Activated CD8-positive, alpha-beta memory T cell treated with anti-CD3 and anti-CD28 coated beads for 36 hours (primary cell): ENCODE data around the gene PRR30. TPM values are rescaled to one million over a fixed set of nuclear protein-coding genes. Genes with fewer than 3 reads are reported as not detected.

Experiments used
- CTCF ChIA-PET: fragments of 350-600 bp; sonication (Branson Sonifier 250); formaldehyde crosslinking; loops from one replicate; lab custom pipeline; 2021; ENCODE audit warnings: antibody characterized with exemption; lab: Charles Lee
- POLR2A ChIA-PET: fragments of 350-600 bp; sonication (Branson Sonifier 250); formaldehyde crosslinking; loops from one replicate; lab custom pipeline; 2021; ENCODE audit warnings: antibody characterized with exemption; lab: Charles Lee
- total RNA-seq, 2 experiments: library from RNA; stranded (reverse); gene quantifications; one replicate each; pipeline ENCODE4 v1.2.3, GENCODE V29; 2021

The PRR30 gene
- total RNA-seq, 2 experiments from 2014 or later = not detected

GRCh38 chr2:27160191-27160590 is 21.0 kb upstream of the PRR30 start:
- CTCF ChIA-PET = interaction anchor here (0.6 to 1.7 kb wide), 3 partner anchors 9 to 1251 kb away, joined by 3 read pairs; no protein-coding TSS in a partner anchor
- POLR2A ChIA-PET = interaction anchor here (0.6 kb wide), 1 partner anchor 51 kb away, joined by 4 read pairs; no protein-coding TSS in a partner anchor

- ChIA-PET POLR2A (interaction anchor here (0.5 kb wide), 1 partner anchor 62 kb away, joined by 3 read pairs; no protein-coding TSS in a partner anchor), CTCF (interaction anchor here (1.3 to 1.7 kb wide), 2 partner anchors 10 to 74 kb away, joined by 3 read pairs; no protein-coding TSS in a partner anchor)
Measured at GRCh38 chr2:27159271-27159670, 20.1 kb upstream of the PRR30 start.

- ChIA-PET CTCF (interaction anchor here (1.1 to 1.7 kb wide), 3 partner anchors 11 to 122 kb away, joined by 3 read pairs; no protein-coding TSS in a partner anchor), POLR2A (no interaction called here)
Measured at GRCh38 chr2:27158468-27158867, 19.3 kb upstream of the PRR30 start.

DNA sequence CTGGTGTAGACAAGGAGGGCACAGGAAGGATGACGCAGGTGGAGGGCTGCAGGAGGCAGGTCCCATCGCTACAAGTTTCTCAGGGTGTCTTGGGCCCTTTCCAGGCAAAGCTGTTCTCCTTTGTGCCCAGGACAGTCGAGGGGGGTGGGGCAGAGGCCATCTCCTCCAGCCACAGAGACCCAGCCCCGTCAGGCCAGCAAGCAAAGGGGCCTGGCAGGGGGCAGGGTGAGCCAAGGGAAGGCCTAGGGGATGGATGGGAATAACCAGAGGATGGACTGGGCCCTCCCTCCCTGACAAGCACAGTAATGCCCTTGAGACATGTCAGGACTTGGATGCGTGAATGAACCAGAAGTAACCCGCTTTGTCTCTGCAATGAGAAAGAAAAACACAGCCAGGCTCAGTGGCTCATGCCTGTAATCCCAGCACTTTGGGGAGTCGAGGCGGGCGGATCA is 15.9 kb upstream of the PRR30 start:
- CTCF ChIA-PET = interaction anchor here (1.0 kb wide), 1 partner anchor 10 kb away, joined by 5 read pairs; no protein-coding TSS in a partner anchor
- POLR2A ChIA-PET = no interaction called here

DNA sequence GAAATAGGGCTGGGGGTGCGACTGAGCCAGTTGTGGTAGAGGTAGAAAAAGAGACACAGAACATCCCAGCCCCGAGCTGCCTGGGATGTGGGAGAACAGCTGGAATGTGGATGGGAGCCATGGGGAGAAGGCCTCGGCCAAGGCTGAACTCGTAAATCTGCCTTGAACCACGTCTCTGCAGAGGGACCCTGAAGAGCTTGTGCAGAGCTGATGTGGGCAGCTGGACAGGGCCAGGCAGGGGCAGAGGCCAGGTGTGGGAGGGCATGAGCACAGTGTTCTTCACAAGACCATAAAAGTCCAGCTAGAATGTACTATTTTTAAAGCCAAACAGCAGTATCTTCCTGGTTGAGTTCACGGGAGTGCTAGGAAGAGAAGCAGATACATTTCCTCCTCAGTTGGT is 15.3 kb upstream of the PRR30 start:
- CTCF ChIA-PET = interaction anchor here (1.0 kb wide), 1 partner anchor 9 kb away, joined by 5 read pairs; no protein-coding TSS in a partner anchor

GRCh38 chr2:27152796-27153464 is 13.7 kb upstream of the PRR30 start:
- CTCF ChIA-PET = interaction anchor here (1.0 kb wide), 1 partner anchor 548 kb away, joined by 3 read pairs; no protein-coding TSS in a partner anchor
- POLR2A ChIA-PET = no interaction called here

More for the DNA sequence above, 15.3 kb upstream of the PRR30 start:
- POLR2A ChIA-PET = no interaction called here

DNA sequence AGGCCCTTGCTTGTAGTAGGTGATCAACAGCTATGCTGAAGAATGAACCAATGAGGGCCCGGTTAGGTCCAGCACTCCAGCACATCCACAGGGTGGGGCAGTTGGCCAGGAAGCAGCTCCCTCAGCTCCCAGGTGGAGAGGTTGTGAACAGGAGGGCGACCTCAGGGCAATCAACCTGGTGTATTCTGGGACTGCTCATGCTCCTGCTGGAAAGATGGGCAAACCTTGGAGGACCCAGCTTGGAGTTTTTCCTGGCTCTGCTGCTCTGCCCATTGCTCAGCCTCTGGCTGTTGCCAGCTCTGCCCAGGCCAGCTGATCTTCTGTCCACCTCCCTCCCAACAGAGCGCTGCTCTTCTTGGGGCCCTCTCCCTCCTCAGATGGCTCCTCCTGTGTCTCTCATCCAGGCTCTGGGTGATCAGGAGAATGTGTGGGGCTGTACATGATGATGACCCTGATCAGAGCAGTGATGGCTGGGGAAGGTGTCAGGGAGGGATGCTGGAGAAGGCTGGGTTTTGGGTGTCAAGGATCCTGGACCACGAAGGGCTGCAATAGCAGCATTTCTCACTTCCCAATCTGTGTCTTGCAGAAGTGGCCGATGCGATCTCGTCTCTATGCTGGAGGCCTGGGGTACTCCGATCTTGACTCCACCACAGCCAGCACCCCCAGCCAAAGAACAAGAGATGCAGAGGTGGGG is 13.0 kb upstream of the PRR30 start:
- CTCF ChIA-PET = interaction anchor here (1.0 to 1.5 kb wide), 2 partner anchors 19 to 547 kb away, joined by 3 to 5 read pairs; no protein-coding TSS in a partner anchor
- POLR2A ChIA-PET = no interaction called here

- CTCF ChIA-PET = interaction anchor here (1.3 kb wide), 1 partner anchor 24 kb away, joined by 3 read pairs; no protein-coding TSS in a partner anchor
- POLR2A ChIA-PET = no interaction called here
Measured at GRCh38 chr2:27150639-27151230, 11.5 kb upstream of the PRR30 start.

DNA sequence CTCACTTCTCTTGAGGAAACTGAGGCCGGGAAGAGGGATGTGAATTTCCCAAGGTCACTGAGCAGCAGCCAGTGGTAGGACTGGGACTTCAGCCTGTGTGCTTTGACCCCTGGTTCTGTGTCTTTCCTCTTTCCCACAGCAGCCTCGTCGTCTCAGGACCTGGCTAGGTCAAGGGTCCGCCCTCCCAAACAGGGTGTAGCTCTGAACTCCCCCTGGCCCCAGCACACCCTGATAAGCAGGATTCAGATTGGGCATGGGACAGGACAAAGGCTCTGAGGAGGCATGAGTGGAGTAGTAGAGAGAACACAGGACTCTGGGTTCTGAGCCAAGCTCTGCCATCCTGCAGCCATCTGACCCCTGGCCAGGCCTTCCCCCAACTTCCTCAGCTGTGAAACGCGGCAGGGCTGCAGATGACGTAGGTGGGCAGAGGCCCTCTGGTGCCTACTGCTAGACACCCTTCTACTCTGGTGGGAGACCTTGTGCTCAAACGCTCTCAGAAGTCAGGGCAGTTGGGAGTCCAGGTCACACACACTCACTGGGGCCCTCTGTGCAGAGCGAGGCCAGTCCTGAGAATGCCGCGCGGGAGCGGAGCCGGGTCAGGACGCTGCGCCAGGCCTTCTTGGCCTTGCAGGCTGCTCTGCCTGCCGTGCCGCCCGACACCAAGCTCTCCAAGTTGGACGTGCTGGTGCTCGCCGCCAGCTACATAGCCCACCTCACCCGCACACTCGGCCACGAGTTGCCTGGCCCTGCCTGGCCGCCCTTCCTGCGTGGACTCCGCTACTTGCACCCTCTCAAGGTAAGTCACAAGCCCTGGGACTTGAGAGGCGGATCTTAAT is 10.6 kb upstream of the PRR30 start:
- ChIA-PET CTCF (interaction anchor here (1.3 kb wide), 1 partner anchor 23 kb away, joined by 3 read pairs; no protein-coding TSS in a partner anchor), POLR2A (no interaction called here)

DNA sequence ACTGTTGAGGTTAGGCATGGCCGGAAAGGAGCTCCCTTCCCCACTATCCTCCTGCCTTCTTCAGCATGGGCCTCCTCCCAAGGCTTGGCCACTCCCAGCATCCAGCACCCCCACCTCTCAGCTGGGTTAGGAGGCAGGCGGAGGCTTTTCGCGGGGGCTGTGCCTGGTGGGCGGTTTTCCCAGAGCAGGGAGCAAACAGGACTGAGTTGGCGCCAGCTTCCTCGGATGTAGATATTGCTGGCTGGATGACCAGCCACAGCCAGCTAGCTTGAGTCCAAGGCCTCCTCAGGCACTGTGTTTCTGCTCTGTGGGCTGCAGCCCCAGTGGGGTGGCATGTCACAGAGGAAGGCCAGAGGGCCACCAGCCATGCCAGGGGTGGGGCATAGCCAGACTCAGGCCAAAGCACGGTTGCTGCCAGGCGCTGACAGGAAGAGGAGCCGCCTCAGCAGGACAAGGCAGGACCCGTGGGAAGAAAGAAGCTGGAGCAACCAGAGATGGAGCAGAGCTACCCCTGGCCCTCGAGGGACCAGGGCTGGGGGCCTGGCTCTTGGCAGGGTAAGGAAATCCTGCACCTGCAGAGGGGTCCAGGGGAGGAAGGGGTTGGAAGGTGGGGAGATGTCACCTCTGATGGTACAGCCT is 9.7 kb upstream of the PRR30 start, which contains the start of gene TCF23:
Gene TCF23, plus strand, starts transcription at position 204 of the 639 bp plus-strand sequence. Its CDS starts 130 bp downstream, at position 334.
- ChIA-PET POLR2A (no interaction called here), CTCF (interaction anchor here (1.0 kb wide), 1 partner anchor 154 kb away, joined by 3 read pairs; no protein-coding TSS in a partner anchor)

DNA sequence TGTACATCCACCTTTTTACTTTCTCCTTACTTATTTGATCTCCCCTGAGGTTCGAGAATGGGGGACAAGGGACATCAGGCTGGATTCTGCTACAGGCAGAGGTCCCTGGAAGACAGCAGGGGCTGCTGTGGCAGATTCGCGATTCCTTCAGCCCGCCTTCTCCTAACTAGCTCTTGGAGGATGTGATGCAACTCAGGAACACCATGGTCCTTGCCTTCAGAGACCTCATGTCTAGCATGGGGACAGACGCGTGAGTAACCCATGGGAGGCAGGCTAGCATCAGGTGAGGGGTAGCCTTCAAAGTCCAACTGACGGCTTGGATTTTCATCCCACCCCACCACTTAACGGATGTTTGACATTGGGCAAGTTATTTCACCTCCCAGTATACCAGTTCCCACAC is 8.7 kb upstream of the PRR30 start:
- ChIA-PET CTCF (interaction anchor here (1.0 kb wide), 1 partner anchor 155 kb away, joined by 3 read pairs; no protein-coding TSS in a partner anchor), POLR2A (no interaction called here)

- ChIA-PET POLR2A (no interaction called here), CTCF (interaction anchor here (0.7 kb wide), 1 partner anchor 9 kb away, joined by 5 read pairs; no protein-coding TSS in a partner anchor)
Measured at GRCh38 chr2:27145682-27146081, 6.5 kb upstream of the PRR30 start.

- ChIA-PET POLR2A (no interaction called here), CTCF (no interaction called here)
Measured at GRCh38 chr2:27143285-27143684, 4.1 kb upstream of the PRR30 start.

DNA sequence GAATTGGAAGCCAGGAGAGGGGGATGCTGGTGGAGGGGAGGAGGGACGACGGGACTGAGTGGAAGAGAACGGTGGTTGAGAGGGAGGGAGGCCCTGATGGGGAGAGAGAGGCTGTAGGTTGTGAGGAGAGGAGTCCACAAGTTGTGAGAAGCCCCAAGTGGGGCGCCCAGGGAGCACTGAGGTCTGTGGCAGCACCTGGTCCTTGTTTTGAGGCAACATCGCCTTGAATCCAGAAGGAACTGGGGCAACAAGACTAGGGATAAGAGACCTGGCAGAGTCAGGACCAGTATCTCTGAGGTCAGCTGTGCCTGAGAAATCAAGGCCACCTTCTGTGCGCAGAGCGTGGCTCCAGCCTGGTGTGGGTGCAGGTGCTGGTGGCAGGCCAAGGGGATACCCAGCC is 1.1 kb downstream of the PRR30 start:
- ChIA-PET POLR2A (interaction anchor here (0.7 kb wide), 2 partner anchors 70 to 449 kb away, joined by 3 to 4 read pairs; no protein-coding TSS in a partner anchor), CTCF (no interaction called here)

DNA sequence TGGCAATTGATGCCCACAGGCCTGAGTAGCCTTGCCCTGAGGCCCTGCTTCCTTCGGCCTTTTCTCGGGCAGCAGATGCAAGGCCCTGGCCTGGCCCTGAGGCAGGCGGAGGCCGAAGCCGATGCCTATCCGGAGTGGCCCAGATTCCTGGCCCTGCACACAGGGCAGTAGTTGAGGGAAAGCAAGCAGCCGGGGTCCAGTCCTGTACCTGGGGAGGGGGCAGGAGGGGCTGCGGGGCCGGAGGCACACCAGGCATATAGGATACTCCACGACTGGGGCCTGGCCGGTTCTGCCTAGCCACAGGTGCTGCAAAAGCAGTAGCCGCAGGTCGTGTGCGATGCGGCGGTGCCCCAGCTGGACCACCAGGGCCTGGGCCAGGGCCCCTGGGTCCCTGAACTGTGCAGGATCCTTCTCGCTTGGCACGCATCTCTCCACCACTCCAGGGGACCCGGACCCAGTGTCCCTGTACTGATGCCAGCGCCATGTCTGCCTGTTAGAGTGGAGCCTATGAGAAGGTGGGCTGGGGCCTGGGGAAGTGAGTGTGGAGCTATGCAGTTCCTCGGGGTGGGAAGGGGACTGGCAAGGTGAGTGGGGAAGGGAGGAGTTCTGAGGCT is 1.8 kb downstream of the PRR30 start:
- ChIA-PET POLR2A (no interaction called here), CTCF (no interaction called here)

DNA sequence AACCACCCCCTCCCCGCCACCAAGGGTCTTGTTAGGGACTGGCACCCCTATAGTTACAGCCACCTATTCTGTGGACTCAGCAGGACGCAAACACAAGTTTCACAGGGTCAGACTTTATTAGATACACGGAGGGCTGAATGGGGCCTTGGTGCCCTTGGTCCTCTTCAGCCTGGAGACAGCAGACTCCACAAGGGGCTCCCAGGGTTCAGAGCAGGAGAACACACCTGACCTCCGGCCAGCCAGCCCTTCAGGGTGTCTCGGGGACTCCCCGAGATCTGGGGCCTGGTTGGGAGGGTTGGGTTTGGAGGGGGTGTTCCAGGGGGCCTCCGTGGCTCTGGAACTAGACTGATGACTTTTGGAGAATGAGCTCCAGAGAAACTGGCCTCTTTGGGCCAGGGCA is 2.5 kb downstream of the PRR30 start:
- ChIA-PET POLR2A (no interaction called here), CTCF (interaction anchor here (0.7 kb wide), 1 partner anchor 65 kb away, joined by 4 read pairs; no protein-coding TSS in a partner anchor)

- ChIA-PET POLR2A (interaction anchor here (0.6 kb wide), 1 partner anchor 119 kb away, joined by 5 read pairs; no protein-coding TSS in a partner anchor), CTCF (interaction anchor here (0.7 to 0.9 kb wide), 3 partner anchors 12 to 178 kb away, joined by 3 read pairs; partner anchors contain the start of gene ABHD1)
Measured at GRCh38 chr2:27135478-27135955, 3.7 kb downstream of the PRR30 start.
